ENCODE results near the gene CYB561. TPM values are rescaled to one million over a fixed set of nuclear protein-coding genes. Genes with fewer than 3 reads are reported as not detected.

The CYB561 gene
- 10 to 100 TPM; 15.5 to 64.1 (median 34.0) TPM for total RNA-seq
- total RNA-seq (2013): 23.4 TPM
- 7.6 to 77.5 (median 28.8) reads per million in 29 experiments for total RNA-seq

- Histone ChIP-seq H3K27me3 (replicated peaks in 1 of 2; ENCODE audit: control insufficient read depth in 2 of 2, extremely low read depth in 1 of 2, insufficient read depth in 2 of 2, low read length in 1 of 2) (peaks cover 2 to 15% of the 10 kb centered on the region in 2 experiments), H3K27ac (ENCODE audit: low read length) (peak within 1 kb of the TSS; percentile 96), H3K9me3 (no peaks in the 10 kb centered on the region), H3K4me3 (ENCODE audit: control insufficient read depth in 1 of 2, extremely low read depth in 1 of 2, low read length in 1 of 2) (peak within 1 kb of the TSS; percentile 71 to 80), H3K4me1 (ENCODE audit: control insufficient read depth in 1 of 2, extremely low read depth in 1 of 2, insufficient read depth in 2 of 2, low read length in 2 of 2) (peaks cover 12 to 43% of the 10 kb centered on the region in 2 experiments), H3K36me3 (ENCODE audit: control insufficient read depth in 2 of 2, extremely low read depth in 1 of 2, insufficient read depth in 1 of 2, low read length in 1 of 2) (no peaks in the 10 kb centered on the region)
- Mint-ChIP-seq H3K27ac (peak within 1 kb of the TSS; percentile 92 to 95), H3K4me1 (peaks cover 26 to 49% (median 27%) of the 10 kb centered on the region in 3 donors), H3K9me3 (no peaks in the 10 kb centered on the region), H3K36me3 (no peaks in the 10 kb centered on the region), H3K27me3 (no peaks in the 10 kb centered on the region), H3K4me3 (peak within 1 kb of the TSS; percentile 70 to 82 (median 76))
- ChIA-PET POLR2A (interaction anchor here in 1 of 2 donors (0.6 kb wide), 1 partner anchor 25 kb away, joined by 3 read pairs; no protein-coding TSS in a partner anchor), CTCF (interaction anchor here in 1 of 2 donors (1.0 to 1.9 kb wide), 3 partner anchors 21 to 176 kb away, joined by 3 to 13 read pairs (median 7); partner anchors contain the start of gene MAP3K3)
- ATAC-seq (replicated peaks in 1 of 4) (peak; percentile 61 to 75 (median 70)), DNase-seq (peak in 34 of 35 experiments; percentile 27 to 83 (median 46))
- 1% methylated on average over 98 of the region's 99 CpGs for WGBS (ENCODE audit: insufficient coverage)
These were observed at the start of gene CYB561 for GRCh38 chr17:63445954-63446752. TSS of gene CYB561 (minus strand) at chr17:63446306. CDS start at chr17:63437547, 8,759 bp downstream.

GRCh38 chr17:63495491-63495890, 49.4 kb upstream of the CYB561 start:
- no peaks in the 10 kb centered on the region for H3K36me3 Mint-ChIP-seq
- H3K9me3 Mint-ChIP-seq: no peaks in the 10 kb centered on the region
- no peaks in the 10 kb centered on the region for H3K36me3 ChIP-seq (ENCODE audit: control insufficient read depth in 2 of 2, extremely low read depth in 1 of 2, insufficient read depth in 1 of 2, low read length in 1 of 2)
- no peaks in the 10 kb centered on the region for H3K4me1 Mint-ChIP-seq
- H3K9me3 ChIP-seq: no peaks in the 10 kb centered on the region
- DNase-seq (no peak), ATAC-seq (replicated peaks in 1 of 4) (no peak)
- ChIA-PET CTCF (no interaction called here), POLR2A (no interaction called here)
- 87% methylated on average over 6 of the region's 6 CpGs for WGBS (ENCODE audit: insufficient coverage)
- no peak overlapping the region for H3K4me3 ChIP-seq (ENCODE audit: control insufficient read depth in 1 of 2, extremely low read depth in 1 of 2, low read length in 1 of 2)
- H3K27me3 ChIP-seq (replicated peaks in 1 of 2; ENCODE audit: control insufficient read depth in 2 of 2, extremely low read depth in 1 of 2, insufficient read depth in 2 of 2, low read length in 1 of 2): peaks cover 0 to 8% of the 10 kb centered on the region in 2 experiments
- no peak overlapping the region for H3K27ac Mint-ChIP-seq
- H3K27me3 Mint-ChIP-seq: peaks cover under 1% of the 10 kb centered on the region in 2 donors
- H3K27ac ChIP-seq (ENCODE audit: low read length): no peak overlapping the region
- H3K4me1 ChIP-seq (ENCODE audit: control insufficient read depth in 1 of 2, extremely low read depth in 1 of 2, insufficient read depth in 2 of 2, low read length in 2 of 2): no peaks in the 10 kb centered on the region
- no peak overlapping the region for H3K4me3 Mint-ChIP-seq

- no peak for DNase-seq
- ChIA-PET CTCF (no interaction called here), POLR2A (no interaction called here)
- Mint-ChIP-seq H3K27ac (no peak overlapping the region), H3K4me1 (no peaks in the 10 kb centered on the region), H3K27me3 (no peaks in the 10 kb centered on the region), H3K4me3 (no peak overlapping the region), H3K36me3 (no peaks in the 10 kb centered on the region), H3K9me3 (no peaks in the 10 kb centered on the region)
- Histone ChIP-seq H3K36me3 (ENCODE audit: control insufficient read depth in 2 of 2, extremely low read depth in 1 of 2, insufficient read depth in 1 of 2, low read length in 1 of 2) (no peaks in the 10 kb centered on the region), H3K27me3 (replicated peaks in 1 of 2; ENCODE audit: control insufficient read depth in 2 of 2, extremely low read depth in 1 of 2, insufficient read depth in 2 of 2, low read length in 1 of 2) (peaks cover 0 to 7% of the 10 kb centered on the region in 2 experiments), H3K4me1 (ENCODE audit: control insufficient read depth in 1 of 2, extremely low read depth in 1 of 2, insufficient read depth in 2 of 2, low read length in 2 of 2) (no peaks in the 10 kb centered on the region), H3K27ac (ENCODE audit: low read length) (no peak overlapping the region), H3K9me3 (no peaks in the 10 kb centered on the region), H3K4me3 (ENCODE audit: control insufficient read depth in 1 of 2, extremely low read depth in 1 of 2, low read length in 1 of 2) (no peak overlapping the region)
- 79% methylated on average over 8 of the region's 12 CpGs for WGBS (ENCODE audit: insufficient coverage)
- no peak for ATAC-seq (replicated peaks in 1 of 4)
These were observed 48.3 kb upstream of the CYB561 start for GRCh38 chr17:63494300-63494928.

GRCh38 chr17:63493411-63493810, 47.3 kb upstream of the CYB561 start:
- Histone ChIP-seq H3K4me3 (ENCODE audit: control insufficient read depth in 1 of 2, extremely low read depth in 1 of 2, low read length in 1 of 2) (no peak overlapping the region), H3K27me3 (replicated peaks in 1 of 2; ENCODE audit: control insufficient read depth in 2 of 2, extremely low read depth in 1 of 2, insufficient read depth in 2 of 2, low read length in 1 of 2) (peaks cover 0 to 11% of the 10 kb centered on the region in 2 experiments), H3K9me3 (no peaks in the 10 kb centered on the region), H3K4me1 (ENCODE audit: control insufficient read depth in 1 of 2, extremely low read depth in 1 of 2, insufficient read depth in 2 of 2, low read length in 2 of 2) (no peaks in the 10 kb centered on the region), H3K27ac (ENCODE audit: low read length) (no peak overlapping the region), H3K36me3 (ENCODE audit: control insufficient read depth in 2 of 2, extremely low read depth in 1 of 2, insufficient read depth in 1 of 2, low read length in 1 of 2) (no peaks in the 10 kb centered on the region)
- ATAC-seq (replicated peaks in 1 of 4) (no peak), DNase-seq (no peak)
- WGBS (ENCODE audit: insufficient coverage): 70% methylated on average over 8 of the region's 9 CpGs
- no peak overlapping the region for H3K27ac Mint-ChIP-seq
- no peaks in the 10 kb centered on the region for H3K4me1 Mint-ChIP-seq
- H3K27me3 Mint-ChIP-seq: no peaks in the 10 kb centered on the region
- ChIA-PET POLR2A (no interaction called here), CTCF (interaction anchor here in 1 of 2 donors (0.5 kb wide), 1 partner anchor 36 kb away, joined by 3 read pairs; no protein-coding TSS in a partner anchor)
- no peak overlapping the region for H3K4me3 Mint-ChIP-seq
- no peaks in the 10 kb centered on the region for H3K36me3 Mint-ChIP-seq
- H3K9me3 Mint-ChIP-seq: no peaks in the 10 kb centered on the region

GRCh38 chr17:63492940-63493339, 46.8 kb upstream of the CYB561 start:
- H3K4me1 ChIP-seq (ENCODE audit: control insufficient read depth in 1 of 2, extremely low read depth in 1 of 2, insufficient read depth in 2 of 2, low read length in 2 of 2): no peaks in the 10 kb centered on the region
- ChIA-PET POLR2A (no interaction called here), CTCF (interaction anchor here in 1 of 2 donors (0.5 kb wide), 1 partner anchor 35 kb away, joined by 3 read pairs; no protein-coding TSS in a partner anchor)
- DNase-seq (no peak), ATAC-seq (replicated peaks in 1 of 4) (no peak)
- no peak overlapping the region for H3K4me3 Mint-ChIP-seq
- H3K9me3 Mint-ChIP-seq: no peaks in the 10 kb centered on the region
- no peaks in the 10 kb centered on the region for H3K27me3 Mint-ChIP-seq
- no peaks in the 10 kb centered on the region for H3K36me3 Mint-ChIP-seq
- no peaks in the 10 kb centered on the region for H3K4me1 Mint-ChIP-seq
- no peak overlapping the region for H3K27ac Mint-ChIP-seq
- no peak overlapping the region for H3K4me3 ChIP-seq (ENCODE audit: control insufficient read depth in 1 of 2, extremely low read depth in 1 of 2, low read length in 1 of 2)
- WGBS (ENCODE audit: insufficient coverage): 90% methylated on average over 3 of the region's 6 CpGs
- H3K36me3 ChIP-seq (ENCODE audit: control insufficient read depth in 2 of 2, extremely low read depth in 1 of 2, insufficient read depth in 1 of 2, low read length in 1 of 2): no peaks in the 10 kb centered on the region
- H3K27me3 ChIP-seq (replicated peaks in 1 of 2; ENCODE audit: control insufficient read depth in 2 of 2, extremely low read depth in 1 of 2, insufficient read depth in 2 of 2, low read length in 1 of 2): peaks cover 0 to 11% of the 10 kb centered on the region in 2 experiments
- no peak overlapping the region for H3K27ac ChIP-seq (ENCODE audit: low read length)
- H3K9me3 ChIP-seq: no peaks in the 10 kb centered on the region

- H3K27me3 Mint-ChIP-seq: no peaks in the 10 kb centered on the region
- DNase-seq: no peak
- Histone ChIP-seq H3K36me3 (ENCODE audit: control insufficient read depth in 2 of 2, extremely low read depth in 1 of 2, insufficient read depth in 1 of 2, low read length in 1 of 2) (no peaks in the 10 kb centered on the region), H3K9me3 (no peaks in the 10 kb centered on the region), H3K4me3 (ENCODE audit: control insufficient read depth in 1 of 2, extremely low read depth in 1 of 2, low read length in 1 of 2) (no peak overlapping the region), H3K4me1 (ENCODE audit: control insufficient read depth in 1 of 2, extremely low read depth in 1 of 2, insufficient read depth in 2 of 2, low read length in 2 of 2) (no peaks in the 10 kb centered on the region), H3K27me3 (replicated peaks in 1 of 2; ENCODE audit: control insufficient read depth in 2 of 2, extremely low read depth in 1 of 2, insufficient read depth in 2 of 2, low read length in 1 of 2) (peaks cover 0 to 11% of the 10 kb centered on the region in 2 experiments), H3K27ac (ENCODE audit: low read length) (no peak overlapping the region)
- H3K36me3 Mint-ChIP-seq: no peaks in the 10 kb centered on the region
- no peak for ATAC-seq (replicated peaks in 1 of 4)
- no peaks in the 10 kb centered on the region for H3K4me1 Mint-ChIP-seq
- WGBS (ENCODE audit: insufficient coverage): 80% methylated on average over 8 of the region's 10 CpGs
- no peaks in the 10 kb centered on the region for H3K9me3 Mint-ChIP-seq
- no peak overlapping the region for H3K27ac Mint-ChIP-seq
- POLR2A ChIA-PET: interaction anchor here in 1 of 2 donors (0.5 to 0.7 kb wide), 2 partner anchors 127 to 1629 kb away, joined by 3 to 4 read pairs; partner anchors contain the start of gene BRIP1
- CTCF ChIA-PET: no interaction called here
- no peak overlapping the region for H3K4me3 Mint-ChIP-seq
These were observed 46.0 kb upstream of the CYB561 start for GRCh38 chr17:63491977-63492618.

All from T-cell (primary cell).